NCI-H748 treated with DMSO at 0.1 percent for 48 hours (cell line): ENCODE data around the gene TIE1.

Experiments used
- DNase-seq: peaks from one replicate; lab custom pipeline; 2025; lab: John Stamatoyannopoulos, UW

TIE1 gene

GRCh38 chr1:43312663-43313515 is 12.1 kb downstream of the TIE1 start:
- DNase-seq = no peak

GRCh38 chr1:43313771-43314170 is 13.0 kb downstream of the TIE1 start:
- DNase-seq = no peak

- DNase-seq = no peak
Measured at GRCh38 chr1:43314233-43314632, 13.5 kb downstream of the TIE1 start.

GRCh38 chr1:43315481-43315880 is 14.7 kb downstream of the TIE1 start:
- no peak for DNase-seq

- no peak for DNase-seq
Measured at GRCh38 chr1:43315963-43316737, 15.4 kb downstream of the TIE1 start.

GRCh38 chr1:43316738-43317520 is 16.1 kb downstream of the TIE1 start:
- DNase-seq = no peak

GRCh38 chr1:43317817-43318471 is 17.2 kb downstream of the TIE1 start:
- no peak for DNase-seq

- no peak for DNase-seq
Measured at GRCh38 chr1:43318831-43319230, 18.0 kb downstream of the TIE1 start.

- no peak for DNase-seq
Measured at GRCh38 chr1:43319288-43319687, 18.5 kb downstream of the TIE1 start.

GRCh38 chr1:43319766-43320165 is 19.0 kb downstream of the TIE1 start:
- DNase-seq = no peak

- no peak for DNase-seq
Measured at GRCh38 chr1:43321331-43321891, 20.6 kb downstream of the TIE1 start.

- no peak for DNase-seq
Measured at GRCh38 chr1:43322506-43322905, 21.7 kb downstream of the TIE1 start.

- no peak for DNase-seq
Measured at GRCh38 chr1:43324810-43325209, 24.0 kb downstream of the TIE1 start.

- no peak for DNase-seq
Measured at GRCh38 chr1:43325381-43325780, 24.6 kb downstream of the TIE1 start.

GRCh38 chr1:43327549-43328292 is 26.9 kb downstream of the TIE1 start:
- DNase-seq = no peak

GRCh38 chr1:43329995-43330751 is 29.4 kb downstream of the TIE1 start:
- DNase-seq = no peak

GRCh38 chr1:43331688-43332087 is 30.9 kb downstream of the TIE1 start:
- no peak for DNase-seq

- no peak for DNase-seq
Measured at GRCh38 chr1:43334453-43335205, 33.8 kb downstream of the TIE1 start.

GRCh38 chr1:43337588-43337987 is 36.8 kb downstream of the TIE1 start, which contains the start of gene MPL:
MPL (plus strand) TSS chr1:43337818; CDS start chr1:43337849, 31 bp downstream.
- no peak for DNase-seq
